IPS-18c (cell line): ENCODE measurements around the gene IFNAR2.

Source experiments
- H3K4me3 ChIP-seq: 2 replicates; pipeline ENCODE4 v1.7.0; 2013; ENCODE audit warnings: low read depth, mild to moderate bottlenecking, low read length, moderate library complexity; ENCODE audit not compliant: insufficient read depth
- H3K9me3 ChIP-seq: one replicate; pipeline ENCODE4 v1.6.1; 2013; ENCODE audit warnings: mild to moderate bottlenecking, low read length, moderate library complexity; ENCODE audit not compliant: control insufficient read depth, insufficient read depth

The IFNAR2 gene

DNA sequence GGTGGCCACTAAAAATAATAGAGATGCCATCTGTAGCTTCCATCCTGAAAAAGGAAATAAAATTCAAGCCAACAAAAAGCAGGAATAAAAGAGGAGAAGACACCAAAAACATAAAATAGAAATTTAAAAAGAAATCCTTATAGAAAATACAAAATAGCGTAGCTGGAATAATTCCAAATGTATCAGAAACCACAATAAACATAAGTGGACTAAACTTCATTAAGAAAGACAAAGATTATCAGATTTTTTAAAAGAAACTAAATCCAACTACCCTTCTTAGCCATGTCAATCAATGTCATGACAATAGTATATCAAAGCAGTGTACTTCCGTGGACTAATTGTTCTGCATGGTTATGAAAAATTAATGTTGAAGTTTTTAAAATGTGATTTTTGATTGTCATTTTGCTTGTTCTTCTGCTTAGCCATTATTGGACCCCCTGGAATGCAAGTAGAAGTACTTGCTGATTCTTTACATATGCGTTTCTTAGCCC lies 49.6 kb downstream of the IFNAR2 start:
- no peaks in the 10 kb centered on the region for H3K9me3 ChIP-seq
- no peak overlapping the region for H3K4me3 ChIP-seq
